WTC11 (cell line): ENCODE data around the gene UMODL1. TPM values are rescaled to one million over a fixed set of nuclear protein-coding genes. Genes with fewer than 3 reads are reported as not detected.

Experiments
- ATAC-seq: fragments of 200-7000 bp; cut with Tn5 transposase; 2 replicates; pipeline ENCODE4 v1.10.0; 2021; ENCODE audit warnings: mild to moderate bottlenecking, moderate library complexity
- CTCF ChIA-PET: fragments of 300-600 bp; sonication (Branson Sonifier 250); formaldehyde crosslinking; loops from one replicate; lab custom pipeline; 2021; ENCODE audit warnings: antibody characterized with exemption; lab: Charles Lee
- POLR2A ChIA-PET: fragments of 350-600 bp; sonication (Branson Sonifier 250); formaldehyde crosslinking; loops from one replicate; lab custom pipeline; 2021; ENCODE audit warnings: antibody characterized with exemption; lab: Charles Lee
- DNase-seq: peaks from one replicate; pipeline ENCODE4 v3.0.0; 2021; ENCODE audit warnings: low spot score
- H3K27ac Mint-ChIP-seq: 2 replicates; pipeline ENCODE4 v1.8.0; 2021; ENCODE audit warnings: mixed read lengths
- H3K27me3 Mint-ChIP-seq: 2 replicates; pipeline ENCODE4 v1.8.0; 2021; ENCODE audit warnings: low read depth, mild to moderate bottlenecking, moderate library complexity, mixed read lengths
- H3K36me3 Mint-ChIP-seq: 2 replicates; pipeline ENCODE4 v1.8.0; 2021; ENCODE audit warnings: mixed read lengths
- H3K4me1 Mint-ChIP-seq: 2 replicates; pipeline ENCODE4 v1.8.0; 2022; ENCODE audit warnings: mixed read lengths
- H3K4me3 Mint-ChIP-seq: 2 replicates; pipeline ENCODE4 v1.8.0; 2021; ENCODE audit warnings: mild to moderate bottlenecking, moderate library complexity, mixed read lengths
- H3K9me3 Mint-ChIP-seq: 2 replicates; pipeline ENCODE4 v1.8.0; 2021; ENCODE audit warnings: mixed read lengths
- ATF2 ChIP-seq: sonication (generic); formaldehyde crosslinking; IDR thresholded peaks from 2 replicates; pipeline ENCODE4 v1.8.1; 2022; ENCODE audit warnings: low read depth, missing genetic modification reagents, borderline replicate concordance
- ATF6 ChIP-seq: sonication (generic); formaldehyde crosslinking; IDR thresholded peaks from 2 replicates; pipeline ENCODE4 v1.8.1; 2023; ENCODE audit warnings: mild to moderate bottlenecking, missing genetic modification reagents
- CBFB ChIP-seq: sonication (generic); formaldehyde crosslinking; IDR thresholded peaks from 2 replicates; pipeline ENCODE4 v1.8.1; 2022; ENCODE audit warnings: mild to moderate bottlenecking, low read depth, missing genetic modification reagents
- CTCF ChIP-seq: fragments of 200-600 bp; IDR thresholded peaks from 2 replicates; pipeline ENCODE4 v1.8.0; 2022; ENCODE audit warnings: antibody characterized with exemption
- E2F5 ChIP-seq: sonication (generic); formaldehyde crosslinking; IDR thresholded peaks from 2 replicates; pipeline ENCODE4 v1.8.1; 2022; ENCODE audit warnings: mild to moderate bottlenecking, moderate library complexity, missing genetic modification reagents
- FOXP1 ChIP-seq: sonication (generic); formaldehyde crosslinking; IDR thresholded peaks from 2 replicates; pipeline ENCODE4 v1.8.0; 2022; ENCODE audit warnings: missing genetic modification reagents, mild to moderate bottlenecking, moderate library complexity, borderline replicate concordance
- FOXP4 ChIP-seq: sonication (generic); formaldehyde crosslinking; IDR thresholded peaks from 2 replicates; pipeline ENCODE4 v1.8.0; 2022; ENCODE audit warnings: mild to moderate bottlenecking, missing genetic modification reagents
- IRF2 ChIP-seq: sonication (generic); formaldehyde crosslinking; IDR thresholded peaks from 2 replicates; pipeline ENCODE4 v1.8.0; 2022; ENCODE audit warnings: low read depth, missing genetic modification reagents, borderline replicate concordance
- KAT7 ChIP-seq: sonication (generic); formaldehyde crosslinking; IDR thresholded peaks from 2 replicates; pipeline ENCODE4 v1.8.1; 2023; ENCODE audit warnings: missing genetic modification reagents, mild to moderate bottlenecking, borderline replicate concordance
- MXD4 ChIP-seq: fragments of 250-450 bp; sonication (Bioruptor Pico); IDR thresholded peaks from 2 replicates; pipeline ENCODE4 v1.8.0; 2021; ENCODE audit warnings: mild to moderate bottlenecking, moderate library complexity, borderline replicate concordance
- NFE2L1 ChIP-seq: sonication (generic); formaldehyde crosslinking; IDR thresholded peaks from 2 replicates; pipeline ENCODE4 v1.8.1; 2023; ENCODE audit warnings: missing genetic modification reagents
- NR1H2 ChIP-seq: sonication (generic); formaldehyde crosslinking; IDR thresholded peaks from 2 replicates; pipeline ENCODE4 v1.9.0; 2021; ENCODE audit warnings: mild to moderate bottlenecking, moderate library complexity, missing genetic modification reagents
- NR3C1 ChIP-seq: sonication (generic); formaldehyde crosslinking; conservative IDR thresholded peaks from 2 replicates; pipeline ENCODE4 v1.8.1; 2023; ENCODE audit warnings: low read depth, mild to moderate bottlenecking, missing genetic modification reagents
- ZBTB21 ChIP-seq: sonication (generic); formaldehyde crosslinking; IDR thresholded peaks from 2 replicates; pipeline ENCODE4 v1.8.1; 2023; ENCODE audit warnings: mild to moderate bottlenecking, missing genetic modification reagents, borderline replicate concordance
- ZNF263 ChIP-seq: sonication (generic); formaldehyde crosslinking; IDR thresholded peaks from 2 replicates; pipeline ENCODE4 v1.8.1; 2022; ENCODE audit warnings: low read depth, mild to moderate bottlenecking, moderate library complexity, missing genetic modification reagents
- ZNF281 ChIP-seq: sonication (generic); formaldehyde crosslinking; IDR thresholded peaks from 2 replicates; pipeline ENCODE4 v1.8.0; 2023; ENCODE audit warnings: mild to moderate bottlenecking, missing genetic modification reagents
- ZNF396 ChIP-seq: fragments of 250-450 bp; sonication (Bioruptor Pico); IDR thresholded peaks from 2 replicates; pipeline ENCODE4 v1.8.0; 2021; ENCODE audit warnings: mild to moderate bottlenecking, moderate library complexity, borderline replicate concordance
- ZSCAN18 ChIP-seq: fragments of 250-450 bp; sonication (Bioruptor Pico); IDR thresholded peaks from 2 replicates; pipeline ENCODE4 v2.1.2; 2022; ENCODE audit warnings: mild to moderate bottlenecking, moderate library complexity
- total RNA-seq: library from RNA; stranded (reverse); gene quantifications from 3 replicates; pipeline ENCODE4 v1.2.3, GENCODE V29; 2021

UMODL1 gene
- total RNA-seq, 1 experiment from 2014 or later: not detected

- no peak for ATAC-seq
- Mint-ChIP-seq H3K36me3 (peaks cover 15% of the 10 kb centered on the region), H3K4me3 (no peak overlapping the region), H3K4me1 (0 out of 2 replicates have a peak, but pooled peaks cover 5% of the 10 kb centered on the region), H3K27me3 (peaks cover 2% of the 10 kb centered on the region), H3K9me3 (peaks cover 10% of the 10 kb centered on the region), H3K27ac (no peak overlapping the region)
- DNase-seq: no peak
- TF ChIP-seq MXD4 (CRISPR knock-in tag) (no peak), NFE2L1 (CRISPR knock-in tag) (no peak)
- ChIA-PET POLR2A (no interaction called here), CTCF (interaction anchor here (1.0 to 1.8 kb wide), 2 partner anchors 10 to 20 kb away, joined by 6 to 7 read pairs; no protein-coding TSS in a partner anchor)
These were observed 26.2 kb downstream of the UMODL1 start for GRCh38 chr21:42097274-42097673.

- DNase-seq (no peak), ATAC-seq (no peak)
- no peak overlapping the region for H3K4me3 Mint-ChIP-seq
- ChIA-PET CTCF (interaction anchor here (1.0 to 1.8 kb wide), 2 partner anchors 9 to 19 kb away, joined by 6 to 7 read pairs; no protein-coding TSS in a partner anchor), POLR2A (no interaction called here)
- peaks cover 15% of the 10 kb centered on the region for H3K36me3 Mint-ChIP-seq
- peaks cover 2% of the 10 kb centered on the region for H3K27me3 Mint-ChIP-seq
- no peak overlapping the region for H3K27ac Mint-ChIP-seq
- TF ChIP-seq NR1H2 (CRISPR knock-in tag): no peak
- no peak for TF ChIP-seq ZNF281 (CRISPR knock-in tag)
- no peak for TF ChIP-seq IRF2 (CRISPR knock-in tag)
- TF ChIP-seq FOXP4: no peak
- no peak for TF ChIP-seq ATF2
- TF ChIP-seq ZNF263 (CRISPR knock-in tag): no peak
- TF ChIP-seq CBFB: no peak
- H3K9me3 Mint-ChIP-seq: peaks cover 10% of the 10 kb centered on the region
- no peaks in the 10 kb centered on the region for H3K4me1 Mint-ChIP-seq
These were observed 26.8 kb downstream of the UMODL1 start for GRCh38 chr21:42097860-42098454.

- no peak for ATAC-seq
- Mint-ChIP-seq H3K27ac (no peak overlapping the region), H3K27me3 (peaks cover 2% of the 10 kb centered on the region), H3K36me3 (peaks cover 14% of the 10 kb centered on the region), H3K9me3 (peaks cover 10% of the 10 kb centered on the region), H3K4me1 (peaks cover 6% of the 10 kb centered on the region), H3K4me3 (no peak overlapping the region)
- no peak for DNase-seq
- ChIA-PET POLR2A (no interaction called here), CTCF (interaction anchor here (1.5 kb wide), 1 partner anchor 18 kb away, joined by 4 read pairs; no protein-coding TSS in a partner anchor)
- TF ChIP-seq NFE2L1 (CRISPR knock-in tag) (no peak), NR3C1 (CRISPR knock-in tag) (no peak), ZSCAN18 (CRISPR knock-in tag) (no peak), E2F5 (CRISPR knock-in tag) (no peak), ATF6 (CRISPR knock-in tag) (no peak), ZNF396 (CRISPR knock-in tag) (no peak), KAT7 (CRISPR knock-in tag) (no peak), FOXP1 (CRISPR knock-in tag) (no peak), ZBTB21 (no peak), CTCF (no peak)
These were observed 27.9 kb downstream of the UMODL1 start for GRCh38 chr21:42098957-42099505.
